OCI-LY7 (cell line): Measurements from ENCODE around the gene NELFA. TPM values are rescaled to one million over a fixed set of nuclear protein-coding genes. Genes with fewer than 3 reads are reported as not detected.

Source experiments
- Bru-seq: library from RNA; stranded (reverse); fragments of 400-500 nt; gene quantifications from one replicate; lab custom pipeline; 2021; lab: Mats Ljungman, UMichigan
- BruChase-seq, 2 experiments: library from RNA; stranded (reverse); fragments of 400-500 nt; gene quantifications; one replicate each; lab custom pipeline; 2021; lab: Mats Ljungman, UMichigan
- BruUV-seq: library from RNA; stranded (reverse); fragments of 400-500 nt; replicated peaks from 2 replicates; lab custom pipeline; 2021; lab: Mats Ljungman, UMichigan
- CTCF ChIA-PET: fragments of 300-600 bp; sonication (Branson Sonifier 250); formaldehyde crosslinking; loops from one replicate; lab custom pipeline; 2022; ENCODE audit warnings: antibody characterized with exemption; ENCODE audit not compliant: unreplicated experiment; lab: Charles Lee
- POLR2A ChIA-PET: fragments of 300-600 bp; sonication (Branson Sonifier 250); formaldehyde crosslinking; loops from one replicate; lab custom pipeline; 2022; ENCODE audit warnings: antibody characterized with exemption; lab: Charles Lee
- DNase-seq: peaks from one replicate; pipeline ENCODE4 v3.0.0-alpha.2; 2015; ENCODE audit warnings: low spot score
- H2AFZ ChIP-seq: fragments of 200-600 bp; sonication (generic), shearing (Covaris generic); 2 replicates; pipeline ENCODE4 v1.6.1; 2014; ENCODE audit warnings: mild to moderate bottlenecking, antibody characterized with exemption, low read length, moderate library complexity
- H3K27ac ChIP-seq: fragments of 200-600 bp; sonication (generic); 2 replicates; pipeline ENCODE4 v1.5.1; 2014; ENCODE audit warnings: mixed run types, low read depth, mild to moderate bottlenecking, moderate library complexity, low read length, inconsistent platforms; ENCODE audit not compliant: poor library complexity, severe bottlenecking
- H3K36me3 ChIP-seq: fragments of 200-600 bp; sonication (generic); 2 replicates; pipeline ENCODE4 v1.6.1; 2014; ENCODE audit warnings: mild to moderate bottlenecking, antibody characterized with exemption, low read length, moderate library complexity, mixed read lengths; ENCODE audit not compliant: insufficient read depth
- H3K4me1 ChIP-seq: fragments of 200-600 bp; sonication (generic); 2 replicates; pipeline ENCODE4 v1.5.1; 2014; ENCODE audit warnings: mild to moderate bottlenecking, low read length; ENCODE audit not compliant: insufficient read depth, poor library complexity, severe bottlenecking
- H3K4me2 ChIP-seq: fragments of 200-600 bp; sonication (generic); 2 replicates; pipeline ENCODE4 v1.6.1; 2014; ENCODE audit warnings: mild to moderate bottlenecking, low read length
- H3K4me3 ChIP-seq: fragments of 200-600 bp; sonication (generic); 2 replicates; pipeline ENCODE4 v1.5.1; 2014; ENCODE audit warnings: mild to moderate bottlenecking, low read depth, low read length; ENCODE audit not compliant: poor library complexity, severe bottlenecking
- H3K79me2 ChIP-seq: fragments of 200-600 bp; sonication (generic); 2 replicates; pipeline ENCODE4 v1.6.1; 2016; ENCODE audit warnings: low read depth, mild to moderate bottlenecking, low read length, moderate library complexity, mixed read lengths; ENCODE audit not compliant: insufficient read depth
- H3K9me2 ChIP-seq: fragments of 200-600 bp; sonication (generic); 2 replicates; pipeline ENCODE4 v1.6.1; 2016; ENCODE audit warnings: mild to moderate bottlenecking, low read length, mixed read lengths; ENCODE audit not compliant: insufficient read depth
- H3K9me3 ChIP-seq: fragments of 200-600 bp; sonication (generic); 2 replicates; pipeline ENCODE4 v1.6.1; 2014; ENCODE audit warnings: mild to moderate bottlenecking, mixed run types, low read length, mixed read lengths
- H4K20me1 ChIP-seq: fragments of 200-600 bp; sonication (generic); 2 replicates; pipeline ENCODE4 v1.6.1; 2014; ENCODE audit warnings: mild to moderate bottlenecking, antibody characterized with exemption, low read length, moderate library complexity, mixed read lengths; ENCODE audit not compliant: insufficient read depth
- EZH2phosphoT487 ChIP-seq: fragments of 200-600 bp; sonication (generic); IDR thresholded peaks from 2 replicates; pipeline ENCODE4 v1.6.1; 2018; ENCODE audit warnings: low read depth, borderline replicate concordance, mild to moderate bottlenecking, mixed run types, antibody characterized with exemption, low read length, moderate library complexity, mixed read lengths
- intact Hi-C: fragments of 100-400 bp; cut with micrococcal nuclease; formaldehyde crosslinking; loops from one replicate; pipeline ENCODE4 v1.10.0; 2022; ENCODE audit not compliant: unreplicated experiment
- long read RNA-seq: library from polyadenylated mRNA; stranded (forward); transcript quantifications from one replicate; pipeline ENCODE4 v2.0.0, GENCODE V29; 2022
- total RNA-seq, 2 experiments: library from RNA; depleted of rRNA in 1 of 2; stranded (reverse); fragments of >200 nt in 1 of 2; shearing (Covaris generic) in 1 of 2; gene quantifications; 2 replicates each; pipeline ENCODE4 v1.2.3, GENCODE V29; 2014 to 2022
- TF ChIP-seq, protein P1 (sequence below): fragments of 200-600 bp; sonication (generic); conservative IDR thresholded peaks from 2 replicates; pipeline ENCODE4 v1.5.1; 2014; ENCODE audit warnings: mild to moderate bottlenecking, antibody characterized with exemption, low read length, moderate library complexity, mixed read lengths

Gene NELFA
- total RNA-seq (2014; rRNA removed; shearing (Covaris generic)) (43.5 and 45.5 TPM in 2 replicates), total RNA-seq (2022) (45.7 and 53.4 TPM in 2 replicates), Bru-seq, nascent RNA (percentile 75 among the genes with signal in this experiment), BruChase-seq, experiment 1, labeled RNA remaining after a 6-hour chase (percentile 85 among the genes with signal in this experiment), BruChase-seq, experiment 2, labeled RNA remaining after a 2-hour chase (percentile 84 among the genes with signal in this experiment)
- long read RNA-seq, transcript NELFA-202 (11 exons, 3,343 nt) = major isoform, 60 of 110 reads
- long read RNA-seq, partial matches to known transcripts = 17 of 110 reads
- long read RNA-seq, other reads (novel, unspliced or antisense) = 32 of 110 reads

DNA sequence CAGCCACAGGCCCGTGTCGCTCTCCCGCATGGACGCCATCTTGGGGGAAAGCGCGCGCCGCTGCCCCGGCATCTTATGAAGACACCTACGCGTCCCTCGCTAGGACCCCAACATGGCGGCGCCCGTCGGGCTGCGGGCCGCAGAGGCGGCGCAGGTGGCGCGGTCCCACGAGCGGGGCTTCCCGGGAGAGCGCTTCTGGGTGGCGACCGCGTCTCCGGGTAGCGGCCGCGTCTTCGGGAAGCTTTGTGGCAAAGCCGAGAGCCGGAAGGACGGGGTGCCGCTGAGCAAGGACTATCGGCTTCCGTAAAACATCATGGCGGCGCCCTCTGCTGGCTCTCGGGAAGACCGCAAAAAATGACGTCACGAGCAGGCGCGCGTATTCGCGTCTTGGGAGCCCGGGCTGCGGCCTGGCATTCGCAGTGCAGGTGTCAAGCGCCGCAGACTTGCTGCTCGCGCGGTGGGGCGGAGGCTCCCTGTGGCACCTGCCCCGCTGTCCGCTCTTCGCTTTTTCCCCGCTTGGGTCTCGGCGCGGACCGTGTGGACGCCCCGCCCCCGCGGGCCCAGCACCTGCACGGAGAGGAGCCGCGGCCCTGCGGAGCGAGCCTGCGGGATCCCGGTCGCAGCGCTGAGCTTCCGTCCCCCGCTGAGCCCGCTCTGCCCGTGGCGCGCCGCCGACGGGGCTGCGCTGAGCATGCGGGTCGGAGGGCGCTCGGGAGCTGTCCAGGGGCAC, at the start of gene NELFA:
NELFA (minus strand) TSS at position 54 of the 730 bp plus-strand sequence; CDS start at position 39, 15 bp downstream.
- Histone ChIP-seq H2AFZ (peak within 1 kb of the TSS; percentile 75), H3K9me3 (no peaks in the 10 kb centered on the region), H3K4me2 (peak within 1 kb of the TSS; percentile 79), H3K79me2 (peaks cover 42% of the 10 kb centered on the region), H3K27ac (peak within 1 kb of the TSS; percentile 76), H3K36me3 (peaks cover 31% of the 10 kb centered on the region), H3K9me2 (no peaks in the 10 kb centered on the region), H3K4me1 (peaks cover 23% of the 10 kb centered on the region), H3K4me3 (peak within 1 kb of the TSS; percentile 97), H4K20me1 (peaks cover 6% of the 10 kb centered on the region; the same call in 1 of the 2 replicates)
- POLR2A ChIA-PET = interaction anchor here (0.6 to 1.5 kb wide), 7 partner anchors 9 to 559 kb away, joined by 3 to 8 read pairs (median 4); no protein-coding TSS in a partner anchor
- CTCF ChIA-PET = no interaction called here
- intact Hi-C loops = loop anchor here (5.0 kb wide), 1 partner anchor 233 kb away; the partner anchor contains the start of genes HAUS3 and POLN
- peak; percentile 98 for DNase-seq
- no TSS peak for BruUV-seq
- TF ChIP-seq EZH2phosphoT487 = no peak
- TF ChIP-seq, protein P1, sequence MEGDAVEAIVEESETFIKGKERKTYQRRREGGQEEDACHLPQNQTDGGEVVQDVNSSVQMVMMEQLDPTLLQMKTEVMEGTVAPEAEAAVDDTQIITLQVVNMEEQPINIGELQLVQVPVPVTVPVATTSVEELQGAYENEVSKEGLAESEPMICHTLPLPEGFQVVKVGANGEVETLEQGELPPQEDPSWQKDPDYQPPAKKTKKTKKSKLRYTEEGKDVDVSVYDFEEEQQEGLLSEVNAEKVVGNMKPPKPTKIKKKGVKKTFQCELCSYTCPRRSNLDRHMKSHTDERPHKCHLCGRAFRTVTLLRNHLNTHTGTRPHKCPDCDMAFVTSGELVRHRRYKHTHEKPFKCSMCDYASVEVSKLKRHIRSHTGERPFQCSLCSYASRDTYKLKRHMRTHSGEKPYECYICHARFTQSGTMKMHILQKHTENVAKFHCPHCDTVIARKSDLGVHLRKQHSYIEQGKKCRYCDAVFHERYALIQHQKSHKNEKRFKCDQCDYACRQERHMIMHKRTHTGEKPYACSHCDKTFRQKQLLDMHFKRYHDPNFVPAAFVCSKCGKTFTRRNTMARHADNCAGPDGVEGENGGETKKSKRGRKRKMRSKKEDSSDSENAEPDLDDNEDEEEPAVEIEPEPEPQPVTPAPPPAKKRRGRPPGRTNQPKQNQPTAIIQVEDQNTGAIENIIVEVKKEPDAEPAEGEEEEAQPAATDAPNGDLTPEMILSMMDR = no peak

DNA sequence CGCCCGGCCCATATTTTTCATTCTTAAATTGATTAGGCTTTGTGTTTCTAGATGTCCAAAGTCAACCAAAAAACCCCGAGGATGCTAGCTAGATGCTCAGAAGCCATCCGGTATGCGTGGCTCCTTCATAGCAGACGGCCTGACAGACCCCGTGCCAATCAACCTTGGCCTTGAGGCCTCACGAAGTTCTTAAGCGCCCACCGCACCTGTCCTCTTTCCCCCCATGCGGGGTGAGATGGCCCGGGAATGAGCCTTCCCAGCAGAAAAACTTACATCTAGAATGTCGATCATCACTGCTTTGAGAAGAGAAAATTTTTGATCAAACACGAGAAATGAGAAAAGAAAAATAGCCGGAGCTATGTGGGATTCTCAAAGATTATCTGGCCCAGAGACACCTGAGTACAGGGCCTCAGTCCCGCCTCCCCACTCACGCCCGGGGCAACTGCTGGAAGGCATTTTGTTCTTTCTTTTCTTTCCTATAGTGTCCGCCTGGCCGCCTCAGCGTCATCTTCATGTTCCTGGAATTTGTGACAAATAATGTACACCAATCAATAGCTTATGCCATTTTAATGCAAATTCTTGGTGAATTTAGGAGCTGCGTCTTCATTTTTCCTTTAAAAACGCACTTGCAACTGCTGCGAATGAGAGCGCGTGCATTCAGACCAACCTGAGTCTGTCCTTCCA, 48.8 kb upstream of the NELFA start:
- no TSS peak for BruUV-seq
- no peak for DNase-seq
- no peaks in the 10 kb centered on the region for H4K20me1 ChIP-seq
- H3K79me2 ChIP-seq = no peaks in the 10 kb centered on the region
- H3K27ac ChIP-seq = no peak overlapping the region
- no peak overlapping the region for H2AFZ ChIP-seq
- ChIA-PET POLR2A (no interaction called here), CTCF (no interaction called here)
- intact Hi-C loops = no loop called here
- no peak for TF ChIP-seq EZH2phosphoT487
- TF ChIP-seq, protein P1 = no peak
- no peak overlapping the region for H3K4me3 ChIP-seq
- no peaks in the 10 kb centered on the region for H3K36me3 ChIP-seq
- H3K9me3 ChIP-seq = no peaks in the 10 kb centered on the region
- no peaks in the 10 kb centered on the region for H3K4me1 ChIP-seq
- H3K4me2 ChIP-seq = no peak overlapping the region
- H3K9me2 ChIP-seq = no peaks in the 10 kb centered on the region
